ENCODE measurements around the gene HNRNPA0.

- no peak for TF ChIP-seq CTCF (optimal IDR thresholded peaks at IDR 0.05 in 1 of 3, IDR thresholded peaks at IDR 0.05 in 1 of 3, conservative IDR thresholded peaks at IDR 0.05 in 1 of 3; ENCODE audit: extremely low read depth in 1 of 3, insufficient read depth in 2 of 3, low read length in 3 of 3)
- no peak for TF ChIP-seq EZH2 (IDR thresholded peaks at IDR 0.05; ENCODE audit: low read length)
Measured at GRCh38 chr5:137714946-137715345, 39.2 kb downstream of the HNRNPA0 start.

Measured in keratinocyte (primary cell).